Pons (tissue), 1 donor: ENCODE measurements around the gene SLC25A40.
"Not testable (repeated sequence)": the region's sequence is repeated elsewhere in the genome, so short reads cannot be mapped to it uniquely, and the experiment has no call there.

Experiments used
- DNase-seq: peaks from one replicate; pipeline ENCODE4 v3.0.0-alpha.2; 2016; ENCODE audit warnings: low spot score

SLC25A40 gene

DNA sequence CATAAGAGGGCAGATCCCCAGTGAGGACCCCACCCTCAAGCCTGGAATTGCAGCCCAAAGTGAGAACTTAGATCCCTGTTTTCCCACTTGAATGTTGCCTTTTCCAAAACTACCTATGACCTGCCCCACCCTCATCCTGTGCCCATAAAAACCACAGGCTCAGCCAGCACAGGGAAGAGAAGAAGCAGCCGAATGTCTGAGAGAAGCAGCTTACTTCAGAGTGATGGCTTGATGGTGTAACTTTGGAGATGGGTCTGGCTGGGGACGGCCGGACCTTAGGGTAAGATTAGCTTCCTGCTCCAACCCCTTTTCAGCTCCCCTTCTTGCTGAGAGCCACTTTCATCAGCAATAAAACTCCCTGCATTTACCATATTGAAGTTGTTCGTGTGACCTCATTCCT is 5.7 kb downstream of the SLC25A40 start:
- no peak for DNase-seq

DNA sequence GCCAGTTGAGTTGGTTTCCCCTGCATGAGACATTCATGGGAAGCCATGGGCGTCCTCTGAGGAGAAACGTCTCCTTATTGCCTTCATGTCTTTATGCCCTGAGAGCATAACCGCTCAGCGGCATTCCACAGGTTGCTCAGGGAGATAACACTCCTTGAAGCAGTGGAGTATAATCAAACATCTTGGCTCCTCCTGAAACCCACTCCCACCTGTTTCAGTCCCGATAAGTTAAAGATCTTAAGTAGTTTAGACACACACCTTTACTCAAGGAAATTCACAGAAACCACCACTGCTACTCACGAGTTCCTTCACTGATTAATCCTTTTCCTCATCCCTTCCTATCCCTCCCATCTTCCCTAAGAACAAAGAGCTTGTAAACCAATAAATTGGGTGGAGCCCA is 9.6 kb downstream of the SLC25A40 start:
- DNase-seq = not testable (repeated sequence)

DNA sequence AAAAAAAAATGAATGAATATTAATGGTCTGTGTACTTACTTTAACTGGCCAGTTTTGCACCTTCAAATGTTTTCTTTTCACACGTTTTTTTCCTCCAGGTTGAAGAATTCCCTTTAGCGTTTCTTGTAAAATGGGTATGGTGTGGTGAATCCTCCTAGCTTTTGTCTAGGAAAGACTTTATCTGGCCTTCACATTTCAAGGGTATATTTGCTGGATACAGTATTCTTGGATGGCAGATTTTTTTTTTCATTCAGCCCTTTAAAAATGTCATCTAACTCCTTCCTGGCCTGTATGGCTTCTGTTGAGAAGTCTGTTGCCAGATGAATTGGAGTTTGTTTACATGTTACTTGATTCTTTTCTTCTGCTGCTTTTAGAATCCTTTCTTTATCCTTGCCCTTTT is 10.1 kb downstream of the SLC25A40 start:
- DNase-seq = no peak

DNA sequence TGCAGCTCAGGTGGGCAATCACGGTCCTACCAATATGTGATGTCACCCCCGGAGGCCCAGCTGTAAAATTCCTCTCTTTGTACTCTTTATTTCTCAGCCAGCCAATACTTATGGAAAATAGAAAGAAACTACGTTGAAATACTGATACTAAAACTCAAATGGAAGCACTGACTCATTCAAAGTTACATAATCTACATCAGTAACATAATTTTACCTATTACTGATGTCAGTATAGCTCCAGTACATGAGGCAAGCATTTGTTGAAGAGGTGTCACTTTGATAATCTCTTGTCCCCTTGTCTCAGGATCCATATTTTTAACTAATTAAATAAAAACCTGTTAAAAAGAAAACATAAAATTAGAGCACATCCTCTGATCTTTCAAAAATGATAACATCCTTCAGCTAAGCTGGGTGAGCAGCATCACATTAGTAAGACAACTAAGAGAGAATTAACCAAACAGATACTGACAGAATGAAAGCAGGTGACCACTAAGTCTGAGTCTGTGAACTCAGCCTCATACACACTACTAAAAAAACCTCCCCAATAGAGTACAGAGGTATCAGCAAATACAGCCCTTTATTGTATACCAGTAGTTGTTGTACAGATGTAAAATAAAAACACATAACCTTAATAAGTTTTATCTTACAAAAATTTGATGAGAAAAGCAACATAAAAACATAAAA is 17.6 kb downstream of the SLC25A40 start:
- DNase-seq = no peak

DNA sequence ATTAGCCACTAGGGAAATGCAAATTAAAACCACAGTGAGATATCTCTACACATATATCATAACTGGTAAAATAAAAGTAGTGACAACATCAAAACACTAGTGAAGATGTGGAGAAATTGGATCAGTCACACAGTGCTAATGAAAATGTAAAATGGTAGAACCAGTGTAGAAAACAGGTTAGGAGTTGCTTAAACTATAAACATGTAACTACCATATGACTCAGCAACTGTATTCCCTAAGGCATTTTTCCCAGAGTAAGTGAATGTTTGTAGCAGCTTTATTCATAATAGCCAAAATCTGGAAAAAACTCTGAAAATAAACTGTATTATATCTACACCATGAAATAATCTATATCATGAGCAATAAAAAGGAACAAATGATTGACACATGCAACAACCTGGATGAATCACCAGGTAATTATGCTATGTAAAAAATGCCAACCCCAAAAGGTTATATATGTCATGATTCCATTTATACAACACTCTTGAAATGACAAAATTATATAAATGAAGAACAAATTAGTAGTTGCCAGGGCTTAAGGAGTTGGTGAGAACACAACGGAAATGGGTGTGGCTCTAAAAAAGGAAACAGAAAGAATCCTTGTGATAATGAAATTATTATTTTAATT is 22.8 kb downstream of the SLC25A40 start:
- no peak for DNase-seq

DNA sequence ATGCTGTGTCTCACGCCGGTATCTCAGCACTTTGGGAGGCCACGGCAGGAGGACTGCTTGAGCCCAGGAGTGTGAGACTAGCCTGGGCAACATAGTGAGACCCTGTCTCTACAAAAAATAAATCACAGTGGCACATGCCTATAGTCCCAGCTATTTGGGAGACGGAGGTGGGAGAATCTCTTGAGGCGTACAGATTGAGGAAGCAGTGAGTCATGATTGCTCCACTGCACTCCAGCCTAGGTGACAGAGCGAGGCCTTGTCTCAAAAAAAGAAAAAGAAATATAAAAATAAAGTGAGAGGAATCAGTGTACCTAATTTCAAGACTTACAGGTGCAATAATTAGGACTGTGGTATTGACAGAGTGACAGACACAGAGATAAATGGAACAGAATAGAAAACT is 23.9 kb downstream of the SLC25A40 start:
- no peak for DNase-seq

DNA sequence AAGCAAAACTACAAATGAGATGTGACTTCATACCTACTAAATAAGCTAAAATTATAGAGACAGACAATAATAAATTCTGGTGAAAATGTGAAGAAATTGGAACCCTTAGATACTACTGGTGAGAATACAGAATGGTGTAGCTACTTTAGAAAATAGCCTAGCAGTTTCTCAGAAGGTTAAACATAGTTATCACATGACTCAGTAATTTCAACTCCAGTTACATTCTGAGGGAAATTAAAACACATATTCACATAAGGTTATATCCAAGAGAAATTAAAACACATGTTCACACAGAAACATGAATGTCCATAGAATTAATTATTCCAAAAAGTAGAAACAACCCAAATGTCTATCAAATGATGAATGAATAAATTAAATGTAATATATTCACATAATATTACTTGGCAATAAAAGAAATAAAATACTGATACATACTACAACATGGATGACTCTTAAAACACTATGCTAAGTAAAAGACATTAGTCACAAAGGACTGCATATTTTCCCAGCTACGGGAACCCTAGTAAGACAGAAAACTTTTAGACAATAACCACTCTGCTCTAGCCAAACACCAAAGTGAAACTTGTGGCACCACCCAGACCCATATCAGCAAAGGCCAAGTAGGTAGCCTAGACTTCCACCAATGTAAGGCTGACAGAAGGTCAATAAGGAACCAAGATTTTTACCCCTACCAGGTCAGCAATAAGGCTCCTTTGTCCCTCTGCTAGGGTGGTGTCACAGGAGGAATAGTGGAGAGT is 25.1 kb downstream of the SLC25A40 start:
- DNase-seq = no peak

DNA sequence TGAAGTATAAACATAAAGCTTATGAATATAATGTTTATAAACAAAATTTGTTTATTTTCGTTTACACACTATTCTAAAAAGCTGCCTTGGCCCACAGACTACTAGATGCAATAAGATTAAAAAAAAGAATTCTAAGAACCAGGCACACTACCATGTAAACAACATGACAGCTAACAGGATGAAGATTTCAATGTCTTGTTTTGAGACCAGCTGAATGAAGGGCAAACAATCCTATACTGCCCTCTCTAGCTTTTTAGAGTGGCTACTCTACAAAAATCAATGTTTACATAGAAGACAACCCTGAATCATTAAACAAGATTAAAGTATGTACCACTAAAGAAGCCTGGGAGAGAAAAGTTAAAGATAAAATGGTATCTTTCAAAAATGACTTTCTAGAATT is 38.6 kb downstream of the SLC25A40 start:
- no peak for DNase-seq

DNA sequence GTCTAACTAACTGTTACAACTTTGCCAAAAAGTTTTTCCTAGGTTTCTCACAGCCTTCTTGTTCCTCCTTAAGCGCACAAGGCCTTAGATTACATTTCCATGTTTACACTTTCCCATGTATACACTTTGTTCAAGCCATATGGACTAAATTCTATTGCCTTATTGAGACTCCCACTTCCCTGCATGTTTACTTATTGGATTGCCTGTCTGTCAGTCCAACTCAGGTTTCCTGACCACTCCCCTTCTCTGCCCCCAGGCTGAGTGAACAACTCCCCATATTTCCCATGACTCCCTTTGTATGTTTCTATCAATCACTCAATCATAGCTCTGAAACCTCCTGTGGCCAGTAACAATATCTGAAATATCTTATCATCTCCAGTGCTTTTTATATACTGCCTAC is 43.0 kb downstream of the SLC25A40 start:
- DNase-seq = no peak

DNA sequence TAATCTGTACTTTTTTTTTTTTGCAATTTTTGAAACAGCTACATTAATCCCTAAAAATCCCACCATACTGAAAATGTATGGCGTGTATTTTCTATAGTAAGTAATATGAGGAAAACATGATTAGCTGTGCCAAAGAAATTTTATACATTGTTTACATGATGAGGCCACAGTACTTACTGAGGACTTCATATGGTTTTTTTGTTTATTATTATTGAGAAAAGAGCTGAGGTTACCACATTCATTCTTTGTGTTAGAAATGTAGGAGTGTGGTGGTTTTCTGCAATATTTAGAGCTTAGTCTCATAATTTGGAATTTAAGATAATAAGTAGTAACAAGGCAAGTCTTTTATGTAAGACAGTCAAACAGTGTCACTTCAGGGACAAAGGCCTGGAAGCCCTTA is 45.1 kb downstream of the SLC25A40 start:
- no peak for DNase-seq

DNA sequence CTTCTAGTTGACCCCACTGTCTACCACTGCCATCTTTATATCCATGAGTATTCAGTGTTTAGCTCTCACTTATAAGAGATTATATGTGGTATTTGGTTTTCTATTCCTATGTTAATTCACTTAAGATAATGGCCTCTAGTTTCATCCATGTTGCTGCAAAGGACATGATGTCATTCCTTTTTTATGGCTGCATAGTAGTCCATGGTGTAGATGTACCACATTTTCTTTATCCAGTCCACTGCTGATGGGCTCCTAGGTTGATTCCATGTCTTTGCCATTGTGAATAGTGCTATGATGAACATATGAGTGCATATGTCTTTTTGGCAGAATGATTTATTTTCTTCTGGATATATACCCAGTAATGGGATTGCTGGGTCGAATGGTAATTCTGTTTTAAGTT is 47.8 kb downstream of the SLC25A40 start:
- DNase-seq = not testable (repeated sequence)

DNA sequence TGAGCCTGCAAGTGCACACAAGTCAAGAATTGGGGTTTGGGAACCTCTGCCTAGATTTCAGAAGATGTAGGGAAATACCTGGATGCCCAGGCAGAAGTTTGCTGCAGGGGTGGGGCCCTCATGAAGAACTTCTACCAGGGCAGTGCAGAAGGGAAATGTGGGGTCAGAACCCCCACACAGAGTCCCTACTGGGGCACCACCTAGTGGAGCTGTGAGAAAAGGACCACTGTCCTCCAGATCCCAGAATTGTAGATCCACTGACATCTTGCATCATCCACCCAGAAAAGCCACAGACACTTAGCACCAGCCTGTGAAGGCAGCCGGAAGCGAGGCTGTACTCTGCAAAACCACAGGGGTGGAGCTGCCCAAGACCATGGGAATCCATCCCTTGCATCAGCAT is 50.8 kb downstream of the SLC25A40 start:
- DNase-seq = not testable (repeated sequence)

DNA sequence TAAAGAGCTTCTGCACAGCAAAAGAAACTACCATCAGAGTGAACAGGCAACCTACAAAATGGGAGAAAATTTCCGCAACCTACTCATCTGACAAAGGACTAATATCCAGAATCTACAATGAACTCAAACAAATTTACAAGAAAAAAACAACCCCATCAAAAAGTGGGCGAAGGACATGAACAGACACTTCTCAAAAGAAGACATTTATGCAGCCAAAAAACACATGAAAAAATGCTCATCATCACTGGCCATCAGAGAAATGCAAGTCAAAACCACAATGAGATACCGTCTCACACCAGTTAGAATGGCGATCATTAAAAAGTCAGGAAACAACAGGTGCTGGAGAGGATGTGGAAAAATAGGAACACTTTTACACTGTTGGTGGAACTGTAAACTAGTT is 54.1 kb downstream of the SLC25A40 start:
- DNase-seq = not testable (repeated sequence)

DNA sequence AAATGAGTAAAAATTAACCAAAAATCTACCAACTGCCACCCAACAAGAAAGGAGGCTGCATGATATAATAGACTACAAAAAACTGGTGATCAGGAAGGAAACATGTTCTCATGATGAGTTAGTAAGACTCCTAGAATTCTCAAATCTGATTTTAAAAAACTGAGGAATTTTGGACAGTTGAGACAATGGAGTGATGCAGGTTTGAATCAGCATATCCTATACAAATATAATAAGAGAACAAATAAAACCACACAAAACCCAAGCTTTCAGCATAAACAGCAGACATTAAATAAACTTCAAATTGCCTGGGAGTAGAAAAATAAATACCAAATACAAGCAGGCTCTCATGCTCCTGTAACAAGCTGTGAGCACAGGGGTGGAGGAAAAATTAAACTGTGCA is 57.8 kb downstream of the SLC25A40 start:
- no peak for DNase-seq

DNA sequence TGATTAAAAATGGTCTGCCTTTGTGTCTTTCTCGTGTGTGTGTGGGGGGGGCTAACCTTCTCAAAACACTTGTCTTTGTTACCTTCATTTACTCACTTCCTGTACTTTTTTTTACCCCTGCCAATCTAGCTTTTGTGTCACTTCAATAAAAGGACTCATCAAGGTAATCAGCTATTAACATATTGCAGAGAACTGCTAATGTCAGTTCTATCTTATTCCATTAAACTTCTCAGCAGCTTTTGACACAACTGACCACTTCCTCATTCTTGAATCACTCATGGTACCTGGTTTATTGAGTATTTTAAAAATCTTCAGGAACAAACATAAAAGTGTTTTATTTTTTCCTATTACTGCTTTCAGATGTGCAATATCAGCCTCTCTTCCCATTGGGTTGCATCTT is 59.8 kb downstream of the SLC25A40 start:
- DNase-seq = no peak

DNA sequence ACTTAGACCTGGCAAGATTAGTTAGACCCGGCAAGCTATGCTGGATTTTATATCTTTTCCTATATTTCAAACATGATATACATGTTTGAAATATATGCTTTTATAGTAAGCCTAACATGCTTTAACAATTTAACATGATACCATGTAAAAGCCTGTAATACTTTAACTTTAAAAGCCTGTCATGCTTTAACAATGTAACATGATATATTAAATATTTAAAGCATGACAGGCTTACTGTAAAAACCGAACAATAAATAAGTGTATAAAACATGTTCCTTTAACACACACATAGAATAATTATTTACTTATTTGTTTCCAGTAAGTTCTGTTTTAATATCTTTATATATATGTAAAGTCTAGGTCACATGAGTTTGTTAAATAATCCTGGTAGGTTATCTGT is 65.4 kb downstream of the SLC25A40 start:
- no peak for DNase-seq

DNA sequence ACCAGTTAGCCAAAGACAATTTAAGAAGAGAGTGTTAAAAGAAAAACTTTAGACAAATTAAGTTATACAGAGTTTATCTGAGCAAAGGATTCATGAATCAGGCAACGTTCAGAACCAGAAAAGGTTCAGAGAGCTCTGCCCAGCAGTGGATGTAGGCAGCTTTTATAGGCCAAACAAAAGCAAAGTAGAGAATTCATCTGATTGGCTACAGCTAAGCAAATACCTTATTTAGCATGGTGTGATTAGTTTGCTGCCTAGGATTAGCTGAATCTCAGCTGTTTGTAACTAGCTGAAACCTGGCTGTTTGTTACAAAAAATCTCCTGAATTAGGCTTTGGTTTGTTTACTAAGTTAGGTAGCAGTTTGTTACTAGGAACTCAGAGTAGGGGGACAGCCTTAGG is 66.0 kb downstream of the SLC25A40 start:
- DNase-seq = no peak

DNA sequence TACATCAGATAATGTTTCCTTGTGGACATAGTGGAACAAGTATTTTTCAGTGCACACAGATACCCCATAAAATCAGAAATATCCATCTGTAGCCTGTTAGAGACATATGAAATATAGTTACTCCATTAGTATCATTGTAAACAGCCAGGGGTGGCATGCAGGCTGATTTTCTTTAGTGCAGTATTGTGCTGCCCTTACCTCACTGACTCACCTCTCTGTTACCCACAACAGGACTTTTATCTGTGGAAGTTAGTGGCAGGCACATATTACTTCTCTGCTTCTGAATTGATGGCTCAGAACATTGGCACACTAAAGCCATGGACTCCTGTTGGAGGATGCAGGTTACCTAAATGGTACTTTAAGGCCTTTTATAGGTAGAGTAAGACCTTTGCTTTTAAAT is 70.0 kb downstream of the SLC25A40 start:
- no peak for DNase-seq

DNA sequence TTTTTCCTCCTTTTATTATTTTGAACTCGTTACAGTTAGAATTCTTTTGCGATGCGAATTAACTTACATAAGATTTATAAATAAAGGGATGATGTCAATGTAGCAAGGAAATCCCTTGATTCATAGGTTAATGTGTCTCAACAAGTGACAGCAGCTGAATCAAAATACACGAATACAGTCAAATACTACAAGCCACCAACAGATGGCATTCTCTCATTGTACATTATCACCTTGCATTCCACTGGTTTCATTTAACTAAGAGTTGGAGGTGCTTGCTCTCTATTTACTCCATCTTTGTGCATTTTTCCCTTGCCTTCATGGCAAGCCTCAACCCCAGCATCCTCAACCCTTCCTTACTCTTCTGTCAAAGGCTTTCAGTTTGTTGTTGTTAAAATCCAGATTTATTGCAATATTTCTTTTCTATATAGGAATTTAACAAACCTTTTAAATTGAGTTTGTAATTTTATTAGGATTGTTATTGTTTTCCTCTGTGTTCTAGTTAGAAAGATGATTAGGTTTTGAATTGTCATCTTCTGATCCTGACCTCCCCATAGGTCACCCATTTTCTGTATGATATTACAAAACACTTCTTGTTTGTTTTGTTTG is 78.3 kb downstream of the SLC25A40 start:
- peak; percentile 69 for DNase-seq

DNA sequence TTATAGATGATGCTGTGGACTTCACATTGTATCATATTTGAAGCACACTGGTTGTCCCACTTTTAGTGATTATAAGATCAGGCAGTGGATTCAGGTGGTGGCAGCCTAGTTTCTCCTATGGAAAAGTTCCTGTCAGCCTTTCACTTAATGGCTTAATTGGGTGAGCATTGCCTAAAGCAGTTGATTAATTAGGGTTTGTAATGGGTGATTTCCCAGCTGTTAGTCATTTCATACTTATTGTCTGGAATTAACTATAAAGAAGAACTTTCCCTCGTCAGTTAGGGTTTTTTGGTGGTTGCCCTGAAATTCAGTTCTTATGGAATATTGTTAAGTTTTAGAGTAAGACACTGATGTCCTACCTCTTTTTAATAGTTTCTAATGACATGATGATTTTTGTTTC is 78.8 kb downstream of the SLC25A40 start:
- DNase-seq = no peak

DNA sequence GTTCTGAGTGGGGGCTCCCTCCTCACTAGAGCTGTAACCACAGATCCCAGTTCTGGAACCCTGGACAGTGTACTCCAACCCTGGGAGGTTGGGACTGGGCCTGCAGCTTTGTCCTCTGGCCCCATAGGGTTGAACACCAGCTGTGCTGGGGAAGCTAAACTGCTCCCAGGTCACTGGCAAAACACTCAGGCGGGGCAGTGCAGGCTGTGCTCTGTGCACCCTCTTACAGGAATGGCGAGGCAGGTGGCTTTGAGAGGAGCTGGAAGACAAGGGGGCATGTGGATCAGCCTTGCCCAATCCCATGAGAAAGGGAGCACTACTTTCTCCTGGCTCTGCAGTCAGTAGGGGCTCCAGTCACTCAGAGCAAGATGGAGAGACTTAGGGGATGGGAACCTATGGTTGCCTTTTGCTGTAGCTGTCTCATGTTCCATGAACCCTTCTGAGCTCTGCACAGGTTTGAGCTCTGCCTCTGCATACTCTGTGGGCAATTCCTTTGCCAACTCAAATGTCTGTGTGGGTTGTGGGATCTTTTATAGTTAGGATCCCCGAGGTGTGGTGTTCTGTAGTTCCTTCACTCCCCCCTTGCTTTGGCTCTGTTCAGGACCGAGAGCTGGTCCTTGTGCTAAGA is 90.7 kb downstream of the SLC25A40 start:
- no peak for DNase-seq

DNA sequence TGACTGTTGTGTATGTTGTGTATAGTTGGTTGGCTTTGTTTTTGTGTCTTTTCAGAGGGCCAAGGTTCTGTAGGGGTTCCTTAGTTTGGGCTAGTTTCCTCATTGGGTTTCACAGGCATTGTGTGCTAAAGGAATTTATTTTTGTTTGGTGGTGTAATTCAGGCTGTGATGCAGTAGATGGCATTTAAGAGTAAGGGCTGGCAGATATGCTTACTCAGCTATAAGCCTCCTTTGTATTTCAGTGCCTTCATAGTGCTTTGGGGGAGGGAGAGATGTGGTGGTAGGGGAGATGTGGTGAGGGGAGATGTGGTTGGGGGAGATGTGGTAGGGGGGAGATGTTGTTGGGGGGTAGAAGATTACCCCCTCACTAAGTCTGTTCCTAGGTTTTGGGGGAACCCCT is 91.7 kb downstream of the SLC25A40 start:
- no peak for DNase-seq
